GM18505 (cell line): Measurements from ENCODE around the gene HAPSTR1.
"Not testable (repeated sequence)": the region's sequence is repeated elsewhere in the genome, so short reads cannot be mapped to it uniquely, and the experiment has no call there.

Experiments
- ATAC-seq: cut with Tn5 transposase; IDR thresholded peaks from one replicate; pipeline ENCODE4 v1.9.1; 2021; ENCODE audit not compliant: unreplicated experiment
- POLR2A ChIP-seq: IDR thresholded peaks from 4 replicates; pipeline ENCODE4 v1.6.1; 2011; ENCODE audit warnings: borderline replicate concordance; ENCODE audit not compliant: insufficient read depth, insufficient read length; ENCODE audit errors: extremely low read depth

The HAPSTR1 gene, protein sequence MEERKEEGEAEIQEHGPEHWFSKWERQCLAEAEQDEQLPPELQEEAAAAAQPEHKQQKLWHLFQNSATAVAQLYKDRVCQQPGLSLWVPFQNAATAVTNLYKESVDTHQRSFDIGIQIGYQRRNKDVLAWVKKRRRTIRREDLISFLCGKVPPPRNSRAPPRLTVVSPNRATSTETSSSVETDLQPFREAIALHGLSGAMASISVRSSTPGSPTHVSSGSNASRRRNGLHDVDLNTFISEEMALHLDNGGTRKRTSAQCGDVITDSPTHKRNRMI

DNA sequence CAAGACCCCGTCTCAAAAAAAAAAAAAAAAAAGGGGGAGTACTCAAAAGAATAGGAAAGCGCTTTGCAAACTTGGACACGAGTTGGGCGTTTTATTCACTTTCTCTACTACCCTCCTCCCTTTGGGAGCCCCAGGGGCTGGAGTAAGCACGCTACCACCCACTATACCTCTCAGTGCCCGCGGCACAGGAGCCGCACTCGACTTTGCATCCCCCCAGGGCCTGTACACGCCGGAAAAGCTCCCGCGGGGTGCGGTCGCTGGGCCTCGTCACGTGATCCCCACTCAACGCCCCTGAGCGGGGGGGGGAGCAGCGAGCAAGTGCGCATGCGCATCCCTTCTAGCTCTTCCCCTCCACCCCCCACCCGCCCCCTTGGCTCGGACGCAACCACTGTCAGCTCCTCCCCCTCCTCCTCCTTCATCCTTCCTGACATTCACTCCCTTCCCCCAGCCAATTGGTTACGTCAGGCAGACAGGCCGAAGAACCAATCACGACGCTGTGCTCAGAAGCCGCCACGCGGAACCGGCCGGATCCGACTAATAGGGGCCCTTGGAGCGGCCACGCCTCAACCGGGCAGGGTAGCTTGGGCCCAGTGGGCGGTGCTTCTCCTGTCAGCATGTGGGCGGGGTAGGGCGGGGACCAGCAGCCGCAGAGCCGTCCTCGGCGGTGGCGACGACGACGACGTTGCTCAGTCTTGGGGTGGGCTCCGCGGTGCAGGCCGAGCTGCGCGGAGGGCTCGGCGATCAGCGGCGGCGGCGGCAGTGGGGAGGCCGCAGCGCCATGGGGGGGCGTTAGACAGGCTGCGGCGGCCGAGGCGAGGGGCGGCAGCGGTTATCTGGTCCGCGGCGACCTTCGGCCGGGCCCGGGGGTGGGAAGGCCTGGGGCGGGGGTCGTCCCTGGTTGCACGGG is at the start of gene HAPSTR1:
Gene HAPSTR1, plus strand, starts transcription at position 685 of the 907 bp plus-strand sequence. CDS start 401 bp downstream, outside the sequence.
- peak; percentile 87 for ATAC-seq
- peak; percentile 97 for TF ChIP-seq POLR2A

DNA sequence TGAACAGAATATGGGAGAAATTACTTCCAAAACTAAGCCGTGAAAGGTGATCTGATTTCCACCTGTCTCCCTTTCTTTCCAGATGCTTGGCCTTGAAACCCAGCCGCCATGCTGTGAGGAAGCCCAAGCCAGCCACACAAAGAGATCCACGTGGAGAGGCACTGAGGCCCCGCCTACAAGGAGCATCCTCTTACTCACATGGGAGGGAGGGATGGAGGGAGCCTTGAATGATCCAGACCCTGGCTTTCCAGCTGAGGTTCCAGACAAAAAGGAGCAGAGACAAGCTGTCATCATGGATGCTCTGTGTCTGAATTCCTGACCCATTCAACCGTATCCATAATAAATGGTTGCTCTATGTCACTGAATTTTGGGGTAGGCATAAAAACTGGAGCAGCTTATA is 48.9 kb upstream of the HAPSTR1 start:
- ATAC-seq: no peak
- TF ChIP-seq POLR2A: no peak

DNA sequence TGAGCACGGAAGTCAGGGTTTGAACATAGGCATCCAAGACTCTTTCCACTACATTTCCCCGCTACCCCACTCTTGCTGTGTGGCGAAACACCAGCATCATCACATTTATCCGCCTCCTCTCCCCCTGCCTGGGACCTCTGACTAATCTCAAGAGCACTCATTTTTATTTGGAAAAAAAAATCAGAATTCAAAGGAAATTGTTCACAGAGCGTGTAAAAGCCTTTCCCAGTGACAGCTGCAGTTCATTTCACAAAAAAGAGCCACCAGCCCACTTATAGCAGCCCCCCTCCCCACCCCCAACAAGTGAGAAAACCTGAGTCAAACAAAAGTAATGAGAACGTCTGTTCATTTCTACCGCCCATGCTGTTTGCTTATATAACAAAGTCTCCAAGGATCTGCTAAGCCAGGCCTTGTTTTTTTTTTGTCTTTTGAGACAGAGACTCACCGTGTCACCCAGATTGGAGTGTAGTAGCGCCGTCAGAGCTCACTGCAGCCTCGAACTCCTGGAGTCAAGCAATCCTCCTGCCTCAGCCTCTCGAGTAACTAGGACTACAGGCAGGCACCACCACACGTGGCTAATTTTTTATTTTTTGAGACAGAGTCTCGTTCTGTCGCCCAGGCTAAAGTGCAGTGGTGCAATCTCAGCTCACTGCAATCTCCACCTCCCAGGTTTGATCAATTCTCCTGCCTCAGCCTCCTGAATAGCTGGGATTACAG is 48.3 kb upstream of the HAPSTR1 start:
- no peak for ATAC-seq
- TF ChIP-seq POLR2A: no peak

DNA sequence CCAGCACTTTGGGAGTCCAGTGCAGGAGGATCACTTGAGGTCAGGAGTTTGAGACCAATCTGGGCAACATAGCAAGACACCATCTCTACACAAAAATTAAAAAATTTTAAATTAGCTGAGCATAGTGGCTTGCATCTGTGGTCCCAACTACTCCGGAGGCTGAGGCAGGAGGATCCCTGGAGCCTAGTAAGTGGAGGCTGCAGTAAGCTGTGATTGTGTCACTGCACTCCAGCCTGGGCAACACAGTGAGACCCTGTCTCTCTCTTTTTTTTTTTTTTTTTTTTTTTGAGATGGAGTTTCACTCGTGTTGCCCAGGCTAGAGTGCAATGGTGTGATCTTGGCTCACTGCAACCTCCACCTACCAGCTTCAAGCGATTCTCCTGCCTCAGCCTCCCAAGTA is 45.9 kb upstream of the HAPSTR1 start:
- not testable (repeated sequence) for ATAC-seq

DNA sequence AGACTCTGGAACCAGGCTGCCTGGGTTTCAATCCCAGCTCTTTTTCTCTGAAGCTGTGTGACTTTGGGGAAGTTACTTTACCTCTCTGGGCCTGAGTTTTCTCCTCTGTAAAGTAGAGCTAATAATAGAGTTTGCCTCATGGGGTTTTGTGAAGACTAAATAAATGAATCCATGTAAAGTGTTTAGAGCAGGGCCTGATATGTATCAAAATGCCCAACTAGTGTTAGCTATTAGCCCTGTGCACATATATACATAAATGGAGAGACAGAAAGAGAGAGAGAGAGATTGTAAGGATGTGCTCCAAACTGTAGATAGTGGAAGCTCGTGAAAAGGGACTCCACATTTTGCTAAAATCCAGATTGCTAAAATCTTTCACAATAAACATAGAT is 44.8 kb upstream of the HAPSTR1 start:
- no peak for TF ChIP-seq POLR2A
- ATAC-seq: no peak

DNA sequence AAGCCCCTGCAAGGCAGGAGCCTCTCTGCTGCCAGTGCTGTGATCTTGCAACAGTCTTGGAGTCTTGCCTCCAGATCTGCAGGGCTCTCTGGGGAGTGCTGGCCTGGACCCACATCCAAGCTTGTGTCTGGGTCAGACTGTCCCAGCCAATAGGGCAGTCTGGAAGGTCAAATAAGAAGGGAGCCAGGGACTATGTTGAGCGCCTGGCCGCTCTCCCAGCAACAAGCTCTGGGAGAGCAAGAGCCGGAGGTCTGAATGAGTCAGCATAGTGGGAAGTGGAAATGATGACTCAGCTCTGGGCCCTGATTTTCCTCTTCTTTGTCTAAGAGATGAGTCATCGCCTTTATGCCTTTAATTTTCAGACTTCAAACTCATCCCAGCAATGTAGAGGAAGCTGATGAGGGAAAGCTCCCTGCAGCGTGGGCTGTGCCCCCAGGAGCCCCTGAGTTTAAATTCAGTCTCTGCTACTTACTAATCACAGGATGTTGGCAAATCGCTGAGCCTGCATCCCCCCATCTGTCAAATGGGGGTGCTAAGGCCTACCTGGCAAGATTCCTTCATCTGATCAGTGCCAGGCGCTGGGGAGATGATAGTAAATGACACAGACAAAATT is 43.6 kb upstream of the HAPSTR1 start:
- ATAC-seq: no peak

DNA sequence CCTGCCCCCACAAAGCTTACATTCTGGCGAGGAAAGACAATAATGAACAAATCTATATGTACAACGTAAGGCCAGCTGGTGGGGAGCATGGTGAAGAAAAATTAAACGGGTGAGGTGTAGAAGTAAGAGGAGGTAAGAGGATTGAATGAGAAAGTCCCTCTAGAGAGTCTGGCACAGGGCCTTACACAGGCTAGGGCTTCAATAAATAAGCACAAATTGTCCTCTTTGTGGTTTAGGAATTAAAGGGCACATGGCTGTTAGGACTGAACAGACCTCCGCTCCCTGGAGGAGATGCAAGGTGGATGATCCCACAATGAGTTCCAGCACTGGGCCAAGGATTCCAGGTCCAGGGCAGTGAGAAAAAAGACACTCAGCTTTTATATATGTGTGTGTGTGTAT is 43.1 kb upstream of the HAPSTR1 start:
- no peak for TF ChIP-seq POLR2A
- ATAC-seq: no peak

More for the DNA sequence above, 43.6 kb upstream of the HAPSTR1 start:
- no peak for TF ChIP-seq POLR2A

DNA sequence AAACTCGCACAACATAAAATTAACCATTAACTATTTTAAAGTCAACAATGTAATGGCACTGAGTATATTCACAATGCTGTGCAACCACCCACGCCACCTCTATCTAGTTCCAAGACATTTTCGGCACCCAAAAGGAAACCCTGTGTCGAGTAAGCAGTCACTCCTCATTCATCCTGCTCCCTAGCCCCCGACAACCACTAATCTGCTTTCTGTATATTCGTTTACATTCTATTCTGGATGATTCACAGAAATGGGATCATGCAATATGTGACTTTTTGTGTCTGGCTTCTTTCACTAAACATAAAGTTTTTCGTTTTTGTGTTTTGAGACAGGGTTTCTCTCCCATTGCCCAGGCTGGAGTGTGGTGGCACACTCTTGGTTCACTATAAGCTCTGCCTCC is 42.2 kb upstream of the HAPSTR1 start:
- no peak for TF ChIP-seq POLR2A
- ATAC-seq: no peak

DNA sequence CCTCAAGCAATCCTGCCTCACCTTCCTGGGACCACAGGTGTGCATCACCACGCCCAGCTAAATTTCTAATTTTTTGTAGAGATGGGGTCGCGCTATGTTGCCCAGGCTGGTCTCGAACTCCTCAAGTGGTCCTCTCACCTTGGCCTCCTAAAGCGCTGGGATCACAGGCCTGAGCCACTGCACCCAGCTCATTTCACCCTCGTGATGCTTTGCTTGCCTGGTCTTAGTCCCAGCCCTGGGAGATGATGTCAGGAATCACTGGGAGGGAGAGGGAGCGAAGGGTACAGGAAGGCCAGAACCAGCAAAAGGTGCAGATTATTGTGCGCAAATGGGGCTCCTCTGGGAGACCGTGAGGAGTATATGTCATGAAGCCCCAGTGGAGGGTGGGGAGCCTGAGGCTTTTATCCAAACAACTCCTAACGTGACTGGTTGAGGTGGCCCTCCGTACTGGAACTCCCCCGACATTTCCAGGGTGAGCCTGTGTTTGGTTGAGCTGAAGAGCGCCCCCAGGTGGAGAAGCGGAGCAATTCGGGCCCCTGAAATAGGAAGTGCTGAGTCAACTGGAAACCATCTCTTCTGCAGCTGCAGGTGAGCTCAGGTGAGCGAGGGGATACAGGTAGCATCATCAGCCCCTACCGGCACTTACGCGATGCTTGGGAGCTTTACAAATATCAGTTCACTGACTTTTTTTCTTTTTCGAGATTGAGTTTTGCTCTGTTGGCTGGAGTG is 41.2 kb upstream of the HAPSTR1 start:
- TF ChIP-seq POLR2A: no peak
- no peak for ATAC-seq

DNA sequence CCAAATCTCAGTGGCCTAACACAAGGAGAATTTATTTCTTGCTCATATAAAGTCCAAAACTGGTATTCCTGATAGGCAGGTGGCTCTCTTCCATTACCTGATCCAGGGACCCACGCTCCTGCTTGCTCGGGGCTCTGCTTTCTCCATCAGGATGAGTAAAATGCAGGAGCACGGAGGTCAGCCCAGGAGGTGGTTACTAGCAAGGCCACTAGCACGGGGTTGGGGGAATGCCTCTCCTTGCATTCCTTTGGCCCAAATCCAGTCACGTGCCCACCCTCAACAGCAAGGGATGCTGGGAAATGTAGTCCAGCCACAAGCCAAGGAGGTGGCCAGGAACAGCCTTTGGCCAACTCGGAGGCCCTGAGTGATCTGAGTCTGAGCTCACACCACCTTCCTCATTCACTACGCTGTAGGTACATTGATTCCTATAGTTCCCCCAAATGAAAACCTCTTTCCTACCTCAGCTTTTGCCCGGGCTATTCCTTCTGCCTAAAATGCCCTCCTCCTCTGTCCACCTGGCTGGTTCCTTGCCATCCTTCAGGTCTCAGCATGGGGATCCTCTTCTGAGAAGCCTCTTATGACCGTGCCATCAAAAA is 38.3 kb upstream of the HAPSTR1 start:
- ATAC-seq: peak; percentile 85
- TF ChIP-seq POLR2A: peak; percentile 42

DNA sequence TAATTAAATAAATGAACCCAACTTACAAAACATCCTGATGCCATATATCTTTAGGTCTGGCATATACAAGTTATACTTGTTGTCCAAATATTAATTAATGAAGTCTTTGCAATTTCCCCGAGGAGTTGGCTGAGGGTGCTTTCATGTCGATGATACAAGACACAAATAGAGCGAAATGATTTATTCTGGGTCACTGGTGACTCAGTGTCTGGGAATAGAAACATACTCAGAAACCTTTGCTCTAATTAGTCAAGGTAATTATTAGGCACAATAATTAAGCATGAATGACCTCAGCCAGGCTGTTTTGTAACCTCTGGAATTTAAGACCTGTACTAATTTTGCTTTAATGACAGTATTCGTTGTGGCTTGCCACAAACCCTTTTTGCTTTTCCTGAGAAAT is 37.0 kb upstream of the HAPSTR1 start:
- no peak for ATAC-seq
- TF ChIP-seq POLR2A: no peak

DNA sequence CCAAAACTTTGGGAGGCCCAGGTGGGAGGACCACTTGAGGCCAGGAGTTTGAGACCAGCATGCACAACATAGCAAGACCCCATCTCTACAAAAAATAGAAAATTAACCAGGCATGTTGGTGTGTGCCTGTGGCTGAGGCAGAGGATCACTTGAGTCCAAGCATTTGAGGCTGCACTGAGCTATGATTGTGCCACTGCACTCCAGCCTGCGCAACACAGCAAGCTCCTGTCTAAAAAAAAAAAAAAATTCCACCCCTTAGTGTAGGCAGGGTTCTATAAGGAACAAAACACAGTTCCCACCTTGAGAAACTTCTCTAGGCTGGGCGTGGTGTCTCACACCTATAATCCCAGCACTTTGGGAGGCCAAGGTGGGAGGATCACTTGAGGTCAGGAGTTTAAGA is 36.3 kb upstream of the HAPSTR1 start:
- no peak for ATAC-seq
- TF ChIP-seq POLR2A: no peak
